Measurements from ENCODE around the gene CCDC102B.
"Not testable (repeated sequence)": the region's sequence is repeated elsewhere in the genome, so short reads cannot be mapped to it uniquely, and the experiment has no call there.

The CCDC102B gene

DNA sequence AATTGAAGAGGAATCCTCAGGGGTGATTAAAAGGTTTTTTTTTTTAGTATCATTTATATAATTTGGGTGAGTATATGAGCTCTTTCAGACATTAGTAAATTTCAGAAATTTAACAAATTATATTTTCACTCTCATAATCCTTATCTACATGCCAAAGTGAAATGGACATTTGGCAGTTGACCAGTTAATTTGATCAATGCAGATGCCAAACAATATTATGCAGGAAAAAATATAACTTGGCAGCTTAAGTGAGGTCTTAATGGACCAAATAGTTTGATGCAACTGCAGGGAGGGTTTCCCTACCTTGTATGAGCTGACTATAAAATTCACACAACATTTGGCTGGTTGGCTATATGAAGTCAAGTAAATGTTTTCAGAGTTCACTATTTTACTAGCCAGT is 185.2 kb downstream of the CCDC102B start:
- DNase-seq (ENCODE audit: low read depth) = no peak

DNA sequence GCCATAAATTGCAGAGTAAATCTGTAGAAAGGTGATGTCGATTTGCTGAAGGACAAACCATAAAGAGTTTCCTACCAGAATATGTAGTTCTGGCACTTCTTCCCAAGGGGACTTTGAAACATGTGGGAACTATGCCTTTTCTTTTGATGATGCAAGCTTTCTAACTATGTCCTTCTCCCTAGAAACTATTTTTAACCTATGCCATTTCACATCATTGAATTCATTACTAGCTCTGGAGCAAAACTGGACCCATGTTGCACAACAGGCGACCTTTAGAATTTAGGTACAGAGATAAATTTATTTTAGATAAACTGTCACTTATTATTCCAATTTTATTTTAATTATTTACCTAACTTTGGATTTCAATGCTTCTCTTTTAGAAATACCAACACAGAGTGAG is 186.5 kb downstream of the CCDC102B start:
- DNase-seq (ENCODE audit: low read depth) = no peak

DNA sequence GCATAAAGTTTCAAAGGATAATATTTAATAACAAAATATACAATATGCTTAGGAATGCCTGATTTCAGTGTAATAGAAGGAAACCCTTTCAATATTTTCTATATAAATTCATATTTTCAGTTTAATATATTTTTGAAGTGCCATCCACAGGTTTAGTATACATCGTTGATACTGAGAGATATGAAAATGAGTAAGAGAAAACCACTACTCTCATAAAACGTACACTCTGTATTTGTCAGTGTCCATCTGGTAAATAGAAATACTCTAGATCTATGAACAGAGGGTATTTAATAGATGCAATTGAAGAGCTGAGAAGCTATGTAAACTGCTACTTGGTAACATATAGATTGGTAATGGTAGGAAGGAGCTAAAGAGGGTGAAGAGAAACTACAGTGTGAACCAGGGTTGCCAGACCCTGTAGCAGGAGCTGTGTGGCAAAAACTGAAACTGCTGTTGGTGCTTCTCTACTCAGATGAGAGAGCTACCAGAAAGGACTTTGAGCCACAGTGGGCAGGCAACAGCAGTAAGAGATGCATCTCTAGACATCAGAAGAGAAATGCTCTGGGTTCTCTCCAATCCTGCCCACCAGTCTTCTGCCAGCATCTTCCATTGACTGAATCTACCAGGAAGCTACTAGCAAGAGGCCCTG is 187.4 kb downstream of the CCDC102B start:
- no peak for DNase-seq (ENCODE audit: low read depth)

DNA sequence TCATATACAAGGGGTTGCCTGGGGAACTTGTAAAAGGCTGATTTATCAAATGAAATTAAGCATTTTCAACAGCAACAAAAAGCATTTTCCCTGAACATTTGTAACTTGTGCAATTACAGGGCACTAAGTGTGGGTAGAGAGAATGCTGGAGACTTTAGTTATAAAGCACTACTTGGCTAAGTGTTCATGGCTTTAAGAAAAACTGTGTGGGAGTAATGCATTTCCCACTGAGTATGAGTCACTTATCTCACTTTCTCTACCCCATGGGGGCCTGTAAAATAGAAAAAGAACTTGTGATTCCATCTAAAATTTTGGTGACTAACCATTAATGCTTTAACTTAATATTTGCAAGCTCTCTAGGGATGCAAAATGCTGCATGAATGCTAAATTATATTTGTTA is 193.4 kb downstream of the CCDC102B start:
- no peak for DNase-seq (ENCODE audit: low read depth)

DNA sequence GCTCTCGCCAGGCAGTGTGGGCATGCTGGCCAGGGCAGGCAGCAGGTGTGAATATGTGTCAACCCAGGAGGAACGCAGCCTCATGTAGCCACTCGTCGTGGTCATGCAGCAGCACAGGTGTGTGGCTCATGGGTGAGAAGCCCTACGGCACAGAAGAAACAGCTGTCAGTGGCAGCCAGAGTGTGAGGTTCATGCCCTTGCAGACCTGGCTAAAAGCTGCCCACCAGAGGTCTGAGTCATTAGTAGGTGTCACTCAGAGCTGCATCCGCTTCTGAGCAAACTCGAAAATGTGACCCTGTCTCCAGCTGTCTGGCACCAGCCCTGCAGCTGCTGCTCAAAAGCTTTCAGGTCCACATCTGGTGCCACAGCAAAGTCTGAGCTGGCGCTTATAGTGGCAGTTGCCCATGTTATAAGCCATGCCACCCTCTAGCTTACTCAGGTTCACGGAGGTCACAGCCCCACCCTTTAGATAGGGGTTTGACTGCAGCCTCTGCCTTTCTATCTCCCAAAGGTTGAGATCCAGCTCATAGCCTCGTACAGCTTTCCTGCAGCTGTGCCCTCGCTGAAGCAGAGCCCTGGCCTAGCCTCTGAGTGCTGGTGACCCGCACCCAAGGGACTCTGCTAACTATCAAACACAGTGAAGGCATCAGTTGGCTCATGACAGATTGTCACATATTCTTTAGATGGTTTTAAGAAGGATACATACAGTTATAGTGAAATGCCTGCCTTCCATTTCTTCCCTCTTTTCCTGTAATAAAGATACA is 195.0 kb downstream of the CCDC102B start:
- DNase-seq (ENCODE audit: low read depth) = no peak

DNA sequence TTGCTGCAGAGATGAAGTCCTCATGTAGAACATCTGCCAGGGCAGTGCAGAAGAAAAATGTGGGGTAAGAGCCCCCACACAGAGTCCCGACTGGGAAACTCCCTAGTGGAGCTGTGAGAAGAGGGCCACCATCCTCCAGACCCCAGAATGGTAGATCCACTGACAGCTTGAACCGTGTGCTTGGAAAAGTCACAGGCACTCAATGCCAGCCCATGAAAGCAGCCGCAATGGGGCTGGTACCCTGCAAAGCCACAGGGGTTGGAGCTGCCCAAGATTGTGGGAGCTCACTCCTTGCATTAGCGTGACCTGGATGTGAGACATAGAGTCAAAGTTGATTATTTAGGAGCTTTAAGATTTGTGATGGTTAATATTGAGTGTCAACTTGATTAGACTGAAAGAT is 197.8 kb downstream of the CCDC102B start:
- no peak for DNase-seq (ENCODE audit: low read depth)

DNA sequence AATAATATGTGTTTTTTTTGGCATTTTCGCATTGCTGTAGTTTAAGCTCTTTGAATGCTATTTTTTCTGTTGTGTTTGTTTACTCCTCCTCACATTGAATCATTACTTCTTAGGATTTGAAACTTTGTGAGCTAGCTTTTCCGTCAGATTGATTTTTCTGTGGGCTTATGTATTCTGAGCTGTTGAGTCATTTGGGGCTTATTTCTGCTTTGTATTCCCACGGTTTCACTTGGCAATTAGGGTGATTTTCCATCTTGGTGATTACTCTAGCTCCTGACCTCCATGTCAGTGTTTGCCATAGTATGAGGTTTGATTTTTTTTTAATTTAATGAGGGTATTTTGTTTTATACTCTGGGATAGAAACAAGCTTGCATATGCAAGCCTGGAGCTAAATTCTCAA is 200.0 kb downstream of the CCDC102B start:
- DNase-seq (ENCODE audit: low read depth) = no peak

DNA sequence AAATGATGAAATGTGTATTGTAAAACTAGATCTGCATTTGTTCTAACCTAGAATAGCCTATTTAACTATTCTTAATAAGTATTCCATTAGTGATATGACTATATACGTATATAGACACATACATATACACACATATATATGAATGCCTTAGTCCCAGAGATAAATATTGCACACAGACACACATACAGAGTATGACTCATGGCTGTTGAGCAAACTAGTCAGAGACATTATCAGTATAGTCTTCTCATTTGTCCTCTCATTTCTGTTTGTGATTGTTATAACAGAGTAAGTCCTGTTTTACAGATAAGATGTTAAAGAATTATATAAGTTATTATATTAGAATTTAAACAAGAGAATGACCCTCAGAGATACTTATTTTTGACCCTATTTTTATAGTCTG is 202.5 kb downstream of the CCDC102B start:
- no peak for DNase-seq (ENCODE audit: low read depth)

DNA sequence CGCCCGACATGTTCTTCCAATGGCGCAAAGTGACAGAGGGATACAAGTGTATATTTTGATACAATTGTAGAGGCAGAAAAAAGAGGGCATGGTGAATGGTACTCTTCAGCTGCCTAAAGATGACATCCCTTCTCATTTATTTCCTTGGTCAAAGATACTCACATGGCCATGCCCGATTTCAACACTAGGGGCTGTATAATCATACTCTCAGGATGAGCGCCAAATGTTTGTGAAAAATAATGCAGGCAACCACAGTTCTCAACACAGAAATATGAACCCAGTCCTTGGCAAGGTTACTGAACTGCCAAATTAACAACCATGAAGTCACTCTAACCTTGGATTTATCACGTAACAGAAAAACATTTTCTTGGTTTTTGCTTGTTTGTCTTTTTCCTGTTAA is 204.4 kb downstream of the CCDC102B start:
- DNase-seq (ENCODE audit: low read depth) = no peak

DNA sequence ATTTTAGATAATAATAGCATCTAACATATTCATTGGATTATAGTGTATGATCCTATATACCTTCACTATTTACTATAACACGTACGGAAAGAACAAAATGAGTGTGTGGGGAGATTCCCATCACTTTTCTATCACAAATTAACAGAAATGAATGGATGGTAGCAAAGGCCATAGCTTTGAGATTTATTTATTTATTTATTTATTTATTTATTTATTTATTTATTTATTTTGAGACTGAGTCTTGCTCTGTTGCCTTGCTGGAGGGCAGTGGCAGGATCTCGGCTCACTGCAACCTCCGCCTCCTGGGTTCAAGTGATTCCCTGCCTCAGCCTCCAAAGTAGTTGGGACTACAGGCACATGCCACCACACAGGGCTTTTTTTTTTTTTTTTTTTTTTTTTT is 208.3 kb downstream of the CCDC102B start:
- DNase-seq (ENCODE audit: low read depth) = not testable (repeated sequence)

DNA sequence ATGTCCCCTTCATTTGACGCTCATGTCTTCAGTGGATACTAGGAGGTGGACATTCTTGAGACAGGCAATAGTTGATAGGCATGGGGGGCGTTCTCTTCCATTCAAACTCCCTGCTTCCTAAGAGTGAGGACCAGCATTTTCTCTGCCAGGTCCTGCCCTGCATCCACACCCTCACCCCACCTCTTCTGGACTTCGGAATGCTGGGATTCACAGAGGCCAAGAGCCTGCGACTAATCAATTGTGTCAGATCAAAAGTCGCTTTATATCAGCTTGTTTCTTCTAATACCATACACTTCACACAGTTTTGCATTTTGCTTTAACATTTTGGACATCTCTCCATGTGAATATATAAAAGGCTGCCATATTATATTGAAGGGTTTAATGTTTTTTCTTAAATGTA is 210.7 kb downstream of the CCDC102B start:
- no peak for DNase-seq (ENCODE audit: low read depth)

DNA sequence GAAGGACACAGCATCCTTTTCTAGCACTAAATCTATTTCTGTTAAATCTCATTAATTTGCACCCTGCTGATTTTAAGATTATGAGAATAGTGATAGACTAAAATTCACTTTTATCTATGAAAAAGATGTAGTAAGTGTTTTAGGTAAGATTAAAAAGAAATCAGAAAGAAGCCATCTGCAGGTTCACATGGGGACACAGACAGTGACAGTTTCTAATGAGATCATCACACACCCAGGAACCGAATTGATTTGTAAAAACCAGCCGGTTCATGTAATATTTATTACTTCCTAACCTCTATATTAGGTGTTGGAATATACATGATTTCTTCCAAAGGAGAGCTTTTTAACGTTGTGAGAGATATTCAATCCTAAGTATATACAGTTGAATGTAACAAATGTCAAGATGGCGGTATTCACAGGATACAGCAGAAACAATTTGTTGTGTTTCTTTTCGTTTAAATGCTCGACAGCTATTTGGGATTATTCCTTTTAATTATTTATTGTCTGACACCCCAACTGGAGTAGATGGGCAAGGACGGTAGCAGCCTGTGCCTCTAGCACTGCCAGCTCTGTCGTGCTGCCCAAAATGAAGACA is 223.4 kb downstream of the CCDC102B start:
- DNase-seq (ENCODE audit: low read depth) = no peak

DNA sequence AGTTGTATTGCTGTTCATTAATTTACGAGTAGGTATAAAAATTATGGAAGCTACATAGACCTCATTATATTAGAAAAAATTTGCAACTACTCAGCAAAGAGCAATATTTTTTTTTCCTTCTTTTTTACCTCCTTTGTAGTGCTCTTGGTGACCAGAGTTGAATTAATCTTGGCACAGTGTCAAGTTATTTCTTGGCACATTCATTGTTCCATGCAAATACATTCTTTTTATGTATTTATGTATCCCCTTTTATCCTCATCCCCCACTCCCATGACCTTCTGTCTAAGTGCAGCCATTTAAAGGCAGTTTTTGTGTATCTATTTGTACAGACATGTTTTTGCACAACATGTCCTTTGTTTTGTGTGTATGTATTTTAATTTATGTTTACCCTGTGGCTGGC is 224.5 kb downstream of the CCDC102B start:
- DNase-seq (ENCODE audit: low read depth) = no peak

DNA sequence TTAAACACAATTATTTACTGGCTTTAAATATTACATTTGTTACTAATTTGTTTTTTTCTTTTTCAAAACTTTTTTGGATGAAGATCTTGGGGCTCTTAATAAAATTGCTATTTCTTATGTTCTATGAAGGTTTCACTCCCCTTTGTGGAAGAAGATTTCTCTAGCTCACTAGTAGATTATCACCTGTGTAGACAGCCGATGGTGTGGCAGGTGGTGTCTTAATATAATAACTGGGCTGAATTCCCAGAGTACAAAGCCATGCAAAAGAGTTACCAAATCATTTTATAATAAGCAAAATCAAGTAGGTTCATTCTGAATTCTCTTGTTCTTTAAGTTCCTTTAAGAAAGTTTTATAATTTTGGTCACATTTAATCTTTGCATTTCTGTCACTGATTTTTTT is 233.7 kb downstream of the CCDC102B start:
- DNase-seq (ENCODE audit: low read depth) = no peak

DNA sequence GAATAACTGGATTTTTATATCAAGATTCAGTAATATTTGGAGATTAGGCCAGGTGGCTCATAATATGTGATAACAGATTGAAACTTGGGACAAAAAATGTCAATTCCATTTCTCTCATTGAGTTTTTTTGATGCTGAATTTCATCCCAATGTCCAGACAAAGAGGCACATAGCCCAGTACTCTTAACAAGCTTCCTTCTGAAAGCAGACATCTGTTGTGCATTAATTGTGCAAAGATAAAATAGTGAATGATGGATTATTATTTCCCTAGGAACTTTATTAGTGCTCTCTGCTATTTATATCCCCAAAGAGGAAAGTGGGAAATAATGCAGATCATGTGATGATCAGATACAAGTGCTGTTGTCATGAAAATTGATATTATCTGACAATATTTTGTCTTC is 234.1 kb downstream of the CCDC102B start:
- DNase-seq (ENCODE audit: low read depth) = no peak

DNA sequence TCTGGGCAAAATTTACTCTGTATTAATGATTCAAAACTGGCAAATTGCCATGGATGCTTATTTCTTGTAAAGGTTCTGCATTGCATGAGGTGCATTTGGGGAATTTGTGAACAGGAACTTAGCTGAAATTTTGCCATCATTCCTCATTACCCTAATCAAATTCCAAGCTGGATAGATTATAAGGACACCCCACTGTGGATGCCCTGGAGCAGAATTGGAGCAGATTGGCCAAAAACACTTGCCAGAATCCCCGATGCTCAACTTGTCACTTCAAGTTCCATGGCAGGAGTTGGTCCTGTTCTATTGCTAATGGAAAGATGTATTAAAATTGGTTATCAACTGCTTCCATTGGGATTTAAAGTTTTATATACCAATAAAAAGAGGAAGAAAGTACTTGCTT is 237.9 kb downstream of the CCDC102B start:
- DNase-seq (ENCODE audit: low read depth) = no peak

DNA sequence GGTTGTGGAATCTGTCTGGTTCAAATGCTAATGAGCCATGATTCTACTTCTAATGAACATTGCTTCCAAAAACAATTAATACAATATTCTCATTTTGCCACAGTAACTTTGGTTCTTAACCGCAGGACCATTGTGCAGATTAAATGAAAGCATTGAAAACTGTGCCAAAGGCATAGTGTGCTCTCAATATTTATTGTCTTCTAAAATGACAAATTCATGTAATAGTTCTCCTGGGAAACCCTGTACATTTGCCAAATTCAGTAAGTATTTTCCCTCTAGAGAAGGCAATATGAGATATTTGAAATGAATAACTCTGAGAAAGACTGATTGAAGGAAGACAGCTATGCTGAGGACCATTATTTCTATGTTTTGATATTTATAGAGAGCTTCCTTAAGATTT is 246.3 kb downstream of the CCDC102B start:
- no peak for DNase-seq (ENCODE audit: low read depth)

DNA sequence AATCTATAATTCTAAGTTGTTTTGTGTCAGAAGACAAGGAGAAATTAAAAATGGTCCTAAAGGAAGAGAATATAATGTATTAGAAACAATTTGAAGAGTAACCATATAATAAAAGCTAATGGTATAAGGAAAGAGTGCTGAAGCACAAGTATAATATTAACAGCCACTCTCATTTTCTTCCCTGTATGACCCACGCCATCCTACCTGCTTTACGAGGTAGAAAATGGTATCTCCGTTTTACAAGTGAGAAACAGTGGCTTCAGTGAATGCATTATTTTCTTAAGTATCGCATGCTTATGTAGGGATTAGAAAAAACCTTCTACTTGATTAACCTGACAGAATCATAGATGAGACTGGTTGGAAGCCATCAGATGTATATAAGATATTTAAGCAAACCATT is 266.2 kb downstream of the CCDC102B start:
- DNase-seq (ENCODE audit: low read depth) = no peak

DNA sequence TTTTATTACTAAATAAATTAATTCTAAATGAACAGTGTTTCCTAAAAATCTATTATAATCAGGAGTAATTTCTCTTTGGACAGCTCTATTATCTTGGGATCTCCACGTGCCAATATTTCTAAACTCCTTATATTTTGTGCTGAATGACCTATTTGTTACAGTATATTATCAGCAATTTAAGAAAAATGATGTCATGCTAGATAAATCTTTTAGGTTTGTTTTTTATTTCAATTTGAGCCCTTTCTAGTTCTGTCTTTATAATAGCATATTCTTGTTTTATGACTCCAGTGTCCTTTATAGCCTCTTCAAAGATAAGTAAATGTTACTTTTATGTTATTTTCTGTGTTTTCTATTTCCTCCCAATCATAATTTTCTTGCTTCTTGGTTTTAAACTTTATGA is 269.2 kb downstream of the CCDC102B start:
- DNase-seq (ENCODE audit: low read depth) = no peak

DNA sequence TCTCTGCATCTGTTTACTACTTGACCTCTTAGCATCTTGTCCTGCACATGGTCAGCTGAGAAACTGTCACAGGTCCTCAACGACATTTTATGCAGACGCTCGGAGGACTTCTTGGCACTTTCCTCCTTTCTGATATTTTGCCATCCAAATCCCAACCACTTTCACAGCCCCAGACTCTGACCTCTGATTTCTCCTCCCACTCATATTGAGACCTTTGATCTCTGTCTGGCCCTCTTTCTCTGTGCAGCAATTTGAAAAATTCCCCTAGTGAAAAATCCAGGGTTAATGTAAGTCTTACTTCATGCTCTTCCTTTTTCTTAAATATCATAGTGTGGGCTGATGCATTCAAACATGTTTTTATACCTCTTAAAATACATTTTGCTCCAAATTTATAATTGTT is 273.8 kb downstream of the CCDC102B start:
- DNase-seq (ENCODE audit: low read depth) = no peak

DNA sequence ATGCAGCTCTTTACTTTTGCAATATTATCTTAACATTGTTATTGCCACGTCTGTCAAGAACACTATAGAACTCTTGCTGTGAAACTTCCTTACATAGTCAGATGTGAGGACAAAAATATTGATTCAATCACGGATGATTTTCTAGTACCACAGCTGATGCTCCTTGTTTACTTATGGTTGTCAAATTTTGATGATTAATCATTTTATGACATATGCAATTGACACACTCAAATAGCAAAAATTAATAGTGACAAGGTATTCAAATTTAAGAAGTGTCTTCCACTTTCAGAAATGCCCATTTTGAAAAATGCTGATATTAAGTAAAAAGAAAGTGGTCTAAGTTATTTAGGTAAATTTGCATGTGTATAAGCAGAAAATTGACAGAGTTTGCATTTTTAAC is 284.0 kb downstream of the CCDC102B start:
- DNase-seq (ENCODE audit: low read depth) = no peak

DNA sequence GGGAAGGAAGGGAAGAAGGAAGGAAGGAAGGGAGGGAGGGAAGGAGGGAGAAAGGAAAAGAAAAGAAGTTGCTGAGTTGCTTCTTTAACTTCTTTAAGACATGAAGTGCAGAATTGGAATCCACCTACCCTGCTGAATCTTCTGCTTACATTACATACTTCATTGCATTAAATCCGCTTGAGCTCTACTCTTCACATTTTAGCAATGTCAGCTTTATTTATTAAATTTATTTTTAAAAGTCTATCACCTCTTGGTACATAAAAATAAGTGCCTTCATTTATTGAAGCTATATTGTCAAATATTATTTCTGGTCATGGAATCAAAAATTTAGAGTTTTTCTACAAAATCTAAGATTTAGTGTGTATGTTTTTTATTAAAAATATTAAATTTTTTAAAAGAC is 284.6 kb downstream of the CCDC102B start:
- DNase-seq (ENCODE audit: low read depth) = no peak

DNA sequence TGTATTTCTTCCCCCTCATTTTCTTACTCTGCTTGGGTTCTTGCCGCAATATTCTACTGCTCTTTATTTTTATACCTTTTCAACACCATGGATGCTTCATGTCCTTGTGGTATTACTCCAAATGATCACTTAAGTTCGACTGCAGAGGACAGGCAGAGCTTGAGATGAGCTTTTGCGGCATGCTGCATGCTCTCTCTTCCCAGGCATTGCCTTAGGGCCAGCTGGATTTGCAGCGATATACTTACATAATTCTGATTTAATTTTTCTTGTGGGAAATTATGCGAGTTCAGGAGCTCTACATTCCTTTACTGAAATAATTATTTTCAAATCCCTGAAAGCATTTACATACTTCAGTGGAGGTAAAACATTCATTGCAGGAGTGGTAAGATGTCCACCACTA is 288.1 kb downstream of the CCDC102B start:
- no peak for DNase-seq (ENCODE audit: low read depth)

DNA sequence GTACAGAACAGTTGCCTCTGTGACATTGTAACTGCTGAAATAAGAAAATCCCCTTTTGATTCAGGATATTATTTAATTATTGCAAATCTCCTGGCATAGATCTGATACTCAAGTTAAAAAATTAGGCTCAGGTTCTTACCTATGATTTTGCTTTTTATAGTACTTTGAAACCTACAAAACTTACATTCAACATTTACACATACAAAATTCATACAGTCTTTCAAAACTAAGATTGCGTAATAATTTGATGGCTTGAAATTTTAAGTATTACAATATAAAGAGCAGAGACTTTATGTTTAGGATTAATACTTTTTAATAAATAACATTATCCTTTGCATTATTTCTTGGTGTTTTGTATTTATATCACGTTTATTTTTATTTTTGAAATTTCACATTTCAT is 291.1 kb downstream of the CCDC102B start:
- DNase-seq (ENCODE audit: low read depth) = no peak

Measured in stimulated activated CD4-positive, alpha-beta T cell treated with anti-CD3 and anti-CD28 coated beads, Interleukin-2, amount 100 ng/mL, for 4 hours (primary cell).